GM12864 (cell line): ENCODE measurements around the gene MFGE8.

Source experiments
- DNase-seq: peaks from one replicate; pipeline ENCODE4 v3.0.0-alpha.2; 2011; ENCODE audit warnings: low read depth
- H3K4me3 ChIP-seq: 2 replicates; pipeline ENCODE4 v1.5.1; 2011; ENCODE audit warnings: mild to moderate bottlenecking, low read depth, low read length, control low read depth
- CTCF ChIP-seq: IDR thresholded peaks from 2 replicates; pipeline ENCODE4 v1.5.1; 2011; ENCODE audit warnings: low read depth, mild to moderate bottlenecking, moderate library complexity, low read length, control low read depth, inconsistent platforms; ENCODE audit errors: missing control alignments

Gene MFGE8

GRCh38 chr15:88902221-88902835 is 10.9 kb downstream of the MFGE8 start:
- no peak for TF ChIP-seq CTCF
- no peak overlapping the region for H3K4me3 ChIP-seq
- DNase-seq: no peak

GRCh38 chr15:88901508-88902220 is 11.5 kb downstream of the MFGE8 start:
- no peak for TF ChIP-seq CTCF
- no peak for DNase-seq
- H3K4me3 ChIP-seq: no peak overlapping the region

DNA sequence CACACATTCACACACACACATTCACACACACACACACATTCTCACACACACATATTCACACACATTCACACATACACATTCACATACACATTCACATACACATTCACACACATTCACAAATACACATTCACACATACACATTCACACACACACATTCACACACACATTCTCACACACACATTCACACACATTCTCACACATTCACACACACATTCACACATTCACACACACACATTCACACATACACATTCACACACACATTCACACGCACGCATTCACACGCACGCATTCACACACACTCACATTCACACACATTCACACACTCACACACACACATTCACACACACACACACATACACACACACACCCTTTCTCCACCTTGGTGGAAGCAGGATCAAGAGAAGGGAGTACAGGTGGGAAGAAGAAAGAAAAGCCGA is 12.2 kb downstream of the MFGE8 start:
- TF ChIP-seq CTCF: no peak
- no peak overlapping the region for H3K4me3 ChIP-seq
- no peak for DNase-seq

DNA sequence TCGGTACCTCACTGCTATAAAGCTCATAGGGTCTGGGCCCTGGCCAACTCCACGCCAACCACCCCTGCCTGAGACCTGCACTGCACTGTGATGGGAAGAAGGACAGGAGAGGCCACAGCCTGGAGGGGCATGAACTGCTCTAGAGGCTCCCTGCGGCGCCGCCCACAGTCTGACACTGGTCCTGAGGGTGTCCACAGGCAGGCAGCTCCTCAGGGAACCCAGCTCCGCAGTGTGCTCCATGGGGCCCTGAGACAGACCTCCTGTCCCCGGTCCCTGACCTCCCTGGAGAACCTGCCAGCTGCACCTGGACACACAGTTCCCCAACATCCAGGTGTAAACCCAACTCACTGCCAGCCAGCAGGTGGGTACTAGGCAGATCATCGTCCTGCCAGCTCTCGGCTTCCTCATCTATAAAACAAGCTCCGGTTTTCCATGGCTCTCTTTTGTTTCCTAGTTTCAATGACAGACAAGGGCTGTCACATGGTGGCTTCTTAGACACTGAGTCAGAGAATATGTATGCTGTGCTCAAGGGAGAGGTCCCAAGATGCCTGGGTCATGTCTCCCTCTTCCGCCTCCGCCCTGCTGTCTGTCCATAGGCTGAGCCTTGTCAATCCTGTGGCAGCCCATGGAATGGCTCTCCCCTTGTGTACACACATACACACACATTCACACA is 12.7 kb downstream of the MFGE8 start:
- no peak for DNase-seq
- no peak overlapping the region for H3K4me3 ChIP-seq
- no peak for TF ChIP-seq CTCF

DNA sequence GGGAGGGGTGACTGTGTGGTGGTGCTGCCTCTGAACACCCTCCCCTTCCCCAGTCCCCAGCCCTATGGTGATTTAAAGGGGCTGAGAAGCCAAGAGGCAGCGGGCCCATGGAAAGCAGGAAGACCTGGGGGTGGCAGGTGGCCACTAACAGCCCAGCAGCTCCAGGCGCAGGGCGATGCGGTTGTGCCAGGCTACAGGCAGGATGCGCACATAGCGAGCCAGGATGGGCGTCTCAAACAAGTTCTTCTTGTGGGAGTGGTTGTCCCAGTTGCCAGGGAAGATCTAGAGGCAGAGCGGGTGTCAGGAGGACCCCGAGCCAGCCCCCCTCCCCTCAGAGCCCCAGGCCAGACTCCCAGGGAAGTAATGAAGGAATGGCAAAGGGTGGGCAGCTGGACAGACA is 13.9 kb downstream of the MFGE8 start:
- DNase-seq: no peak
- TF ChIP-seq CTCF: no peak
- no peak overlapping the region for H3K4me3 ChIP-seq

DNA sequence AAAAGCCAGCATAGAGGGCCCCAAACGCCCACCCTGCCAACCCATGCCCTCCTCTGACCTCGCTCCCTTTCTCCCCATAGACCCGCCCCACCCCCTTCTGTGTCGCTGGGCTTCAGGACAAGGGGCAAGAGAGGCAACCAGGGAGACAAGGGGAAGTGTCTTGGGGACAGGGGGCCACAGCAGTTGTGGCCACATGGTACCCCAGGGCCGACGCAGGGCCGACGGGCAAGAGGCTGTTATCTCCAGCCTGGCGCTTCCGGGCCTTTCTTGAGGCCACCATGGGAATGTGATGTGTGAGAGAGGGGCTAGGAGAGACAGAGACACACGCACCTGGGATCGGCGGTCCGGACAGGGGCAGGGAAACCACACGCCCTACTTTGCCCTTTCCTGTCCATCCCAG is 14.4 kb downstream of the MFGE8 start:
- no peak overlapping the region for H3K4me3 ChIP-seq
- TF ChIP-seq CTCF: no peak
- DNase-seq: no peak
